GM19043 (cell line): ENCODE data around the gene PIP4K2A.
A peak's percentile ranks its signal among the peaks of the same experiment; 100 is the strongest.

Experiments
- ATAC-seq: cut with Tn5 transposase; IDR thresholded peaks from one replicate; pipeline ENCODE4 v1.9.1; 2021; ENCODE audit warnings: low read depth; ENCODE audit not compliant: unreplicated experiment

Gene PIP4K2A

GRCh38 chr10:22646388-22646853, 68.0 kb downstream of the PIP4K2A start:
- ATAC-seq = peak; percentile 73

DNA sequence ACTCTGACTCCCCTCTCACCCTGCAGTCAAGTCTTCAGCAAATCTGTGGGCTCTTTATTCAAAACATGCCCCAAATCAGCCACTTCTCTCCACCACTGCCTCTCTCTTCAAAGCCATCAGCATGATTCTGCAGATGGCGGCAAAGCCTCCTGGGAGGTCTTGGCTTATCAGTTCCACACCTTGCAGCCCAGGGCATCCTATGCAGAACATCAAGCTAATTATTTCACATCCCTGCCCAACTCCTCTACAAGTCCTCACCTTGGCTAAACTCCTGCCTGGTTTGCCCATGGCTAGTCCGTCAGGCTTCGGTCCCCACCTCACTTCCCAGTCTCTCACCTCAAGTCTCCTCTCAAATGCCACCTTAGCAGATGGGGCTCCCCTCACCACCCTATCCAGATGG, 70.2 kb downstream of the PIP4K2A start:
- no peak for ATAC-seq

- no peak for ATAC-seq
These were observed 70.6 kb downstream of the PIP4K2A start for GRCh38 chr10:22643775-22644174.

DNA sequence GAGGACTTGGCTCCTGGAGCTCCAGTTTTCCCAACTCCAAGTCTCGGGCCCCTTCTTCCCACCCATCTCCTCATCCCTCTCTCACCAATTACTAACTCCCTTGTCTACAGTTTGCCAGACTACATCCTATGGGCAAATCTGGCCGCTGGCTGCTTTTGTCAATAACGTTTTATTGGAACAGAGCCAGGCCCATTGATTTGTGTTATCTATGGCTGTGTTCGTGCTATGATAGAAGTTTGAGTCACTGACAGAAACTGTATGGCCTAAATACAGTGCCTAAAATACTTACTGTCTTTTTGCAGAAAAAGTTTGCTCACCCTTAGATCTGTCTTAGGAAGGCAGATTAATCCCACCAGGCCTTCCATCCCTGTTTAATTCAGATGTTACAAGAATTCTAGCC, 71.3 kb downstream of the PIP4K2A start:
- no peak for ATAC-seq

DNA sequence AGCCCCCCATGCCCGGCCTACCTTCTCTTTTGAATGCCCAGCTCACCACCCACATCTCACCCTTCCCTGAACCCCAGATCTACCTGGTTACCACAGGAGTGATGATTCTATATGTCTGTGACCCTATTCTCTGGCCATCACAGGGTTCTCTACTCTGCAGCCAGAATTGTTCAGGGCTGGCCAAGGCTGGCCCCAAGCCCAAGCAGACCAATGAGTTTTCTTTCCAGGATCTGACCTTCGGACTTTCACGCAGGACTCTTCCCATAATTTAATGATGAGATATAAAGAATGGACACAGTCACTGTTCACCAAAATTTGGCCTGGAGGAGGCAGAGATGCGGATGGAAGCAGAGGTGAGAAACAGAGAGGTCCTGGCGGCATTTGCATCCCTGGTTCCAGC, 72.6 kb downstream of the PIP4K2A start:
- ATAC-seq = no peak

GRCh38 chr10:22640359-22640758, 74.0 kb downstream of the PIP4K2A start:
- ATAC-seq = no peak

DNA sequence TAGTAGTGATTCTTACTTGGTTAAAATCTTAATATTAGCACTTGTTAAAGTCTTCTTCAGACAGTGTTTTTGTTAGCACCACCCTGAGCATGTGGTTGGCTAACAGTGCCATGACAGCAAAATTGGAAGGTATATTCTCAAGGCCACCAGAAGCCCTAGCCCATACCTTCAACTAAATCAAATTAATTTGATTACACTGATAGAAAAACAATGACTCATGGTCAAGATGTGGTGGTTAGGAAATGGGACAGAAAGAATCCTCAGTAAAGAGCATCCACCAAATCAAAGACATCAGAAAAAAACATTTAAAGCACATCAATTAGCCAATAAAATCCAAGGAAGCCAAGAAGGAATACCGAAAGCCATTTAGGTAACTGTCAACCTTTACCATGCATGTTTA, 75.5 kb downstream of the PIP4K2A start:
- no peak for ATAC-seq

DNA sequence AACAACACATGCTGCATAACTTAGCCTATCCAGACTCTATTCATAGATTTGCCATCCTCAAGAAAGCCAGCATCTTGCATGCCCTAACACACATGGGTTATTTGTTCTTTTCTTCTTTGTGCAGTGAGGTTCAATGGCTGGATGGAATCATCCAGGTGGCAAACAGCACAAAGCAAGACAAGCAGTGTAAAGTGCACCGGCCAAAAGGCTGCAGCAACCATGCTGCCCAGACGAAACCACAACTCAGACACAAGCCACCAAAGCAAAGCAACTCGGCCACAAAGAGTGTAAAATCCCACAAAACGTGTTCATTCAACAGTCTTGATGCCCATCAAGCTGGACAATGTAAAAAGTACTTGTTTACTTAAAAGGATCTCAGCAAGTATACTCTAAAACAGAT, 76.9 kb downstream of the PIP4K2A start:
- no peak for ATAC-seq

- no peak for ATAC-seq
These were observed 78.7 kb downstream of the PIP4K2A start for GRCh38 chr10:22635650-22636049.

GRCh38 chr10:22634606-22635459, 79.5 kb downstream of the PIP4K2A start:
- ATAC-seq = no peak

DNA sequence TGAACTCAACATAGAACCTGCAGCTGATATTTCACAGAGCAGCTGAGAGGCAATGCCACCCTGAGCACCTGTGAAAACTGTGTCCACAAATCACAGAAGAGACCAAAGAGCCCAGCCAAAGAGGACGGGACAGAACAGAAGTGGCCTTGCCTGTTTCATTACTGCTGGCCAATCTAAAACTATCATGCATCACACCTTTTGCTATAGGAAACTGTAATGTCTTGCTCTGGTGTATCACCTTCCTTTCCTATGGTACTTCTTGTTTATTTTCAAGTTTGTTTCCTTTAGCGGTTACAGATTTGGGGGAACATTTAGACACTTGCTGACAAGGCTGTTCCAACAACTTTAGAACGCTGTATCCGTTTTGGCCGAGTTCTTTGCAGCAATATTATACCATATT, 80.3 kb downstream of the PIP4K2A start:
- no peak for ATAC-seq

GRCh38 chr10:22633528-22633927, 80.8 kb downstream of the PIP4K2A start:
- no peak for ATAC-seq

DNA sequence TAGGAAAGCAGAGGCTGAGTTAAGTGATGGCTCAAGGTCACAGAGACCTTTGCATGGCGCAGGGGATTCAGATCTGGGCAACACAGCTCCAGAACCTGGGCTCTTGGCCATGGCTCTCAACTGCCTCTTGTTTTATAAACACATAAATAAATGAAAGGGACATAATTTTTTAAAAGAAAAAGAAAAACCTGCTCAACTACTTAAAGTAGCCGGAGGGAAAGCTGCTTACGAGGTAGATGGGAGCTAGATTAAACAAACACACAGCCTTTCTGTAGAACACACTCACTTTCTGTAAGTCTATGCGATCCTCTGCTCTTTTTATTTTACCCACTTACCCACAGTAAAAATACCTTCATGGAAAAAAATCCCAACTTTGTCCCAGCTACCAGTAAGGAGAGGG, 81.3 kb downstream of the PIP4K2A start:
- ATAC-seq = no peak

GRCh38 chr10:22631646-22632278, 82.6 kb downstream of the PIP4K2A start:
- ATAC-seq = no peak

DNA sequence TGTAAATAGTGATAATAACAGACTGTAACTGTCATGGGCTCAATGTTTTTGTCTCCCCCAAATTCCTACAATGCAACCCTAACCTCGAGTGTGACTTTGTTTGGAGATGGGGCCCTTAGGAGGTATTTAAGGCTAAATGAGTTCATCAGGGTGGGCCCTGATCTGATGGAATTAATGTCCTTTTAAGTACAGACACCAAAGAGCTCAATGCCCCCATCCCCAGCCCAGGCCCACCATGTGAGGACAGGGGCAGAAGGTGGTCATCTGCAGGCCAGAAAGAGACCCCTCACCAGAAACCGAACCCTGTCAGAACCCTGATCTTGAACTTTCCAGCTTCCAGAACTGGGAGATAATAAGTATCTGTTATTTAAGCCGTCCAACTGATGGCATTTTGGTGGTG, 83.2 kb downstream of the PIP4K2A start:
- ATAC-seq = no peak

- peak; percentile 83 for ATAC-seq
These were observed 83.9 kb downstream of the PIP4K2A start for GRCh38 chr10:22630234-22631174.

- no peak for ATAC-seq
These were observed 84.5 kb downstream of the PIP4K2A start for GRCh38 chr10:22629852-22630233.

DNA sequence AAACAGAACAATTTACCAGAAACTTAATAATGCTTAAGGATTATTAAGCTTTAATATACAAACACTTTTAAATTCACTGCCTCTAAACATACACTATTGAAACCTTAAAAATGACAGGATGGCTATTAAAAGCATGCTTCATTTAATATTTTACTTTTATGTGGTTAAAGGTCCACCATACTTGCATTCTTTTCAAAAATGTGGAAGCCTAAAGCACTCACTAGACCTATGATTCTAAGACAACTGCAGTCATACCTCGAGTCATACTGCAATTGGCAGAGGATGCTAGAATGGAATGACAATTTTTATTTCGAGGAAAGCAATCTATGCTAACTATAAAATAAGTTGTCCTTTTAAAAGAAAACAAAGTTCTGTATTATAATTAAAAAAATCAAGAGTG, 85.3 kb downstream of the PIP4K2A start:
- no peak for ATAC-seq

- ATAC-seq = no peak
These were observed 86.1 kb downstream of the PIP4K2A start for GRCh38 chr10:22628309-22628708.

DNA sequence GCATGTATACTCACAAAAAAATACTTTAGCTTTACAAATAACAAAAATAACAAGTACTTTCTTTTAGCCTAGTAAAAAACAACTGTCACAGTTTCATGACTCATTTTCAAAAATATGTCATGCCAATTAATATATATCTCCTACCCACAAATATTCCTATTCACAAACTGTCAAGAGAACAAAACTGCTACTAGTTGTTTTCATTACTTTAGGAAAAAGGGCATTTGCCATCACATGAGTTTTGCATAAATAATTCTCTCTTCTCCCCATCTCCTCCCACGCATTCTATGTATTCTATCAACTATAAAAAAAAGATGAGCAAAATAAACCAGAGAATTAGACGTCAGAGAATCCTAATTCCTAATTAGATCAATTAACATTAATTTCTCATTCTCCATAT, 87.6 kb downstream of the PIP4K2A start:
- no peak for ATAC-seq
